GM18951 (cell line): ENCODE measurements around the gene RAI14.
"Not testable (repeated sequence)": the region's sequence is repeated elsewhere in the genome, so short reads cannot be mapped to it uniquely, and the experiment has no call there.

ENCODE experiments used
- POLR2A ChIP-seq: IDR thresholded peaks from 4 replicates; pipeline ENCODE4 v1.6.1; 2011; ENCODE audit warnings: mild to moderate bottlenecking; ENCODE audit not compliant: insufficient read length, insufficient read depth; ENCODE audit errors: extremely low read depth
- in situ Hi-C: fragments of 300-500 bp; cut with MboI; formaldehyde crosslinking; loops from one replicate; pipeline ENCODE4 v1.12.0; 2022; ENCODE audit warnings: low sequenced_read_pairs, mixed read lengths, inconsistent platforms; ENCODE audit not compliant: unreplicated experiment

The RAI14 gene

DNA sequence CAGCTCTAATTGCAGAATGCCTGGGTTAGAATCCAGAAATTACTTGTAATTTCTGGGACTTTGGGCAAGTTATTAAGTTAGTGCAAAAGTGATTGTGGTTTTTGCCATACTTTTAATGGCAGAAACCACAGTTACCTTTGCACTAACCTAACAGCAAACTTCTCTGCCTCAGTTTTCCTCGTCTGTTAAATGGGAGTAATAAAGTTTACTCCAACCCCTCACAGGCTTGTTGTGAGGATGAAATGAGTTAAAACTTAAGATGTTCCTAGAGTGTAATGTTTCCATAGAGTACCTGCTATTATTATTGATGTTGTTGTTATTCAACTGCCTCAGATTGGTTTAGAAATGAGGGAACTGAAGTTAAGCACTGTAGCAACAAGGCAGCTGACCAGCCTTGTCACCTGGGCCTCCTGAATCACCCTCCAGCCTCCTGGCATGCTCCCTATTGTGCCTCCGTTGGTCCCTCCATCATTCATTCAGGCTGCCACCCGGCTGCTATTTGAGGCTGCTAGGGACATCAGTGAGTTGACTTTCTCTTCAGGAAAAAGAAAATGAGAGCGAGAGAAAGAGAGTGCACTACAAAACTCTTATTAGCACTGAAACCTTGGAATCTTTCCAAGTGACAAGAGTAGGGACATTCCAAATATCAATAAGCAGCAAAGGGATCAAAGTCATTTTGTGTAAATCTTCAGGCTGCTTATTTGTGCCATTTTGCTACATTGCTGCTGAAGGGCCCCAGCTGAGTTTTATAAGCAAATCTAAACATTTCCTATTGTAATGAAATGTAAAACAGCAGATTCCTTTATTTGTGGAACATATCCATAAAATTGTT is 116.4 kb downstream of the RAI14 start:
- in situ Hi-C loops: no loop called here

DNA sequence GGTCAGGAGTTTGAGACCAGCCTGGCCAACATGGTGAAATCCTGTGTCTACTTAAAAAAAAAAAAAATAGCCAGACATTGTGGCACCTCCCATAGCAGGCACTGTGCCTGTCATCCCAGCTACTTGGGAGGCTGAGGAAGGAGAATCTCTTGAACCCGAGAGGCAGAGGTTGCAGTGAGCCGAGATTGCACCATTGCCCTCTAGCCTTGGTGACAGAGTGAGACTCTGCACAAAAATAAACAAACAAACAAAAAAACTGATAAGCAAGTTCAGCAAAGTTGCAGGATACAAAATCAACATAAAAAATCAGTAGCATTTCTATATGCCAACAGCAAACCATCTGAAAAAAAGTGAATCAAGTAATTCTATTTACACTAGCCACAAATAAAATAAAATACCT is 118.0 kb downstream of the RAI14 start:
- in situ Hi-C loops: no loop called here

More for the DNA sequence above, 116.4 kb downstream of the RAI14 start:
- TF ChIP-seq POLR2A: no peak

DNA sequence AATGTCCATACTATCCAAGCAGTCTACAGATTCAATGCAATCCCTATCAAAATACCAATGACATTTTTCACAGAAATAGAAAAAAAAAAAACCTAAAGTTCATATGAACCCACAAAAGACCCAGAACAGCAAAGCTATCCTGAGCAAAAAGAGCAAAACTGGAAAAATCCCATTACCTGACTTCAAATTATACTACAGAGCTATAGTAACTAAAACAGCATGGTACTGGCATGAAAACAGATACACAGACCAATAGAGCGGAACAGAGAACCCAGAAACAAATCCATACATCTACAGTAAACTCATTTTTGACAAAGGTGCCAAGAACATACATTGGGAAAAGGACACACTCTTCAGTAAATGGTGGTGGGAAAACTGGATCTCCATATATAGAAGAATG is 118.5 kb downstream of the RAI14 start:
- in situ Hi-C loops: not testable (repeated sequence)

More for the DNA sequence above, 118.0 kb downstream of the RAI14 start:
- TF ChIP-seq POLR2A: no peak

DNA sequence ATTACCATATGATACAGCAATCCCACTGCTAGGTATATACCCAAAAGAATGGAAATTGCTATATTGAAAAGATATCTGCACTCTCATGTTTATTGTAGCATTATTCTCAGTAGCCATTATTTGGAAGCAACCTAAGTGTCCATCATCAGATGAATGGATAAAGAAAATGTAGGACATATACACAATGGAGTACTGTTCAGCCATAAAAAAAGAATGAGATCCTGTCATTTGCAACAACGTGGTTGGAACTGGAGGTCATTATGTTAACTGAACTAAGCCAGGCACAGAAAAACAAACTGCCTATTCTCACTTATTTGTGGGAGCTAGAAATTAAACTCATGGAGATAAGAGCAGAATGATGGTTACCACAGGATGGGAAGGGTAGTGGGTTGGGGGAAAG is 119.8 kb downstream of the RAI14 start:
- in situ Hi-C loops: no loop called here
- no peak for TF ChIP-seq POLR2A

DNA sequence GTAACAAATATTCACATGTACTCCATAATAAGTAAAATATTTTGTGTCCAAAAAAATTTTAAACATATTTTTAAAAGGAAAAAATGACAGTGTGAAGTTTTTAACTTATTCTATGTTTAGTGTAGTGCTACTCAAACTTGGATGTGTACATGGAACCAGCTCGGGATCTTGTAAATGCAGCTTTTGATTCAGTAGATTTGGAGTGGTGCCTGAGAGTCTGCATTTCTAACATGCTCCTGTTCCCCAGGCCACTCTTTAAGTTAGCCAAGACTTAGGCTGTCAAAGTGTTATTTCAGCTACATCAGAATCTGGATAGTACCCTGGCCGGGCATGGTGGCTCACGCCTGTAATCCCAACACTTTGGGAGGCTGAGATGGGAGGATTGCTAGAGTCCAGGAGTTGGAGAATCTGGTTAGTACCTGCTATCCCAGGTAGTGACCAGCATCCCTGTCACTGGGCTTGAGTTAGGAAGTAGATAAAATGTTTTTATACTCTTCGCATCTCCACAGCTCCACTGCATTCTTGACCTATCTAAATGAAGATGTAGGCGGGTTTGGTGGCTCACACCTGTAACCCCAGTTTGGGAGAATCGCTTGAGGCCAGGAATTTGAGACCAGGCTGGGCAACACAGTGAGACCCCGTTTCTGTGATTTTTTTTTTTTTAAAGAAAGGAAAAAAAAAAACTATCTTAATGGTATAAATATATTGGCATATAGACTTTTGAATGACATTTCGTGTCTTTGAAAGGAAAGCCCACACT is 122.1 kb downstream of the RAI14 start:
- no peak for TF ChIP-seq POLR2A
- in situ Hi-C loops: no loop called here

DNA sequence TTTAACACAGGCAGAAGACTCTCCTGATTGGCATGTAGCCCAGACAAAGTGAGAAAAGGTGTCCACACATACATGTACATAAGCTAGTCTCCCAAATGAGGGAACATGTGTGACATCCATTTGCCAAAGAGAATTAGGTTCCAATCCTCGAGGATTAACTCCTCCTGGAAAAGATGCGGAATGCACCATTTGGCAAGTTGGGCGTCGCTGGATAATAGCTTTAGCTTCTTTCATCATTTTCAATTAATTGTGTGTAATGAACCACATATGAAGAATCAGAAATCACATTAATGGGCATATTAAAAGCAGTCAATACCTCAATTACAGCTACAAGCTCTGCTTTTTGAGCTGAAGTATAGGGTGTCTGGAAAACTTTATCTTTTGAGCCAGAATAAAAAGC is 127.8 kb downstream of the RAI14 start:
- in situ Hi-C loops: not testable (repeated sequence)

DNA sequence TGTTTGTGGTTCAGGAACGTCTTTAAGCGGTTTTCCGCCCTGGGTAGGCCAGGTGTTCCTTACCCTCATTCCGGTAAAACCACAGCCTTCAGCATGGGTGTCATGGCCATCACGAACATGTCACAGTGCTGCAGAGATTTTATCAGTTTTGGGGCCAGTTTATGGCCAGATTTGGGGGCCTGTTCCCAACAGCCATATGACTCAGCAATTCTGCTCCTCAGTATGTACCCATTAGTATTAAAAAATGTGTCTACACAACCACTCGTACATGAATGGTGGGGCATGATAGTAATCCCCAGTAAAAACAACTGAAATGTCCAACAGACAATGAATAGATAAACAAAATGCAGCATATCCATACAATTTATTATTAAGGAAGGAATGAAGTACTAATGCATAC is 130.9 kb downstream of the RAI14 start:
- in situ Hi-C loops: no loop called here
- no peak for TF ChIP-seq POLR2A

DNA sequence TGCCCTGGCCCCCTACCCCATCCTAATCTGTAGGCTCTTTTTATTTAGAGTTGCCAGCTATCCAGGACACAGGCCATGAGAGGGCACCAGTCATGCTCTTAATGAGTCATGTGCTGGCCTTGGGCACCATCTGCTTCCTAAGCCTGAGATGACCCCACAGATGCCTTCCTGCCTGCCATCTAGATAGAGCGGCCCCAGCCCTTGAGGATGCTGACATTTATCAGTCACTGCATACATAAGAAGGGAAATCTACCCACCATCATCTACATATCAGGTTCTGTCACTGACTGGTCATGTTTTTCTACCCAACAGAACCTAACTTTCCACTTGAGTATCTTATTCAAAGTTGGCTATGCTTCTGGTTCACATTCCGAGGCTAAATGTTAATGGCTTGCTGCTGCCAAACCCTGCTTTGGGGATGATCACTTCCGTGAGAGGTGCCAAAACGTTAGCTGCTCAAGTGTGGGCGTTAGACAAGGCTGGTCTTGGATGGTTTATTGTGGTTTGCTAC is 132.9 kb downstream of the RAI14 start:
- in situ Hi-C loops: no loop called here
- no peak for TF ChIP-seq POLR2A

DNA sequence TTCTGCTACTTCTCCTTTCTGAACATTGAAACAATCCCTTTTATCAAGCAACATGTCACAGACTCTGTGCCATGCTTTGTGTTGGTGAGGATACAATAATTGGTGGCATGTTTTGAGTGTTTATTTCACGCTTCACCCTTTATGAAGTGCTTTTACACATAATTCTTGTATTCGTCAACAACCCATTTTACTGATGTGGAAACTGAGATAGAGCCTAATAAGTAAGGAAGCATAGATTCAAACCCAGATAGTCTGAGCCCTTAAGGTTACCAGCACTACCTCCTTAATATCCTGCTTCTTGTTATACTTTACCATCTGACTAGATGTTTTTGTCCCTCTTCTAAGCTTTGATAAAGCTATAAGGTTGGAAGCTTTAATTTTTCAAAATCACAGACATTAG is 133.5 kb downstream of the RAI14 start:
- in situ Hi-C loops: no loop called here
- TF ChIP-seq POLR2A: no peak

DNA sequence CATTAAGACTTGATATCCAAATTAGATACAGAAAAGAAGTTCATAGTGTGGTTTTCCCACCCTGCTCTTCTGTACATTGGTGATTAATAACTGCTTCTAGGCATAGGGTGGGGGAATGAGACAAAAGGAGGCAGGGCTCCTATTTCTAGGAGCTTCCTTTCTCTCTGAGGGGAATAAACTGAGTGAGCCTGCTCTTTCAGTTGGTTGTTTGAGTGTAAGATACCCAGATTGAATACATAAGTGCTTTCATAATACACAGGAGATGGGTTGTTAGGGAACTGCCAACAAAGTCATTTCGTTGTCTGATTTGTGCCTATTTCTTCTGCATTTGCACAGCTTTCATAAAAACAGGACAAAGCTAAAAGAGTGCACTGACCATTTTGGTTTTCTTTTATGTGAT is 133.9 kb downstream of the RAI14 start:
- in situ Hi-C loops: no loop called here
- no peak for TF ChIP-seq POLR2A

DNA sequence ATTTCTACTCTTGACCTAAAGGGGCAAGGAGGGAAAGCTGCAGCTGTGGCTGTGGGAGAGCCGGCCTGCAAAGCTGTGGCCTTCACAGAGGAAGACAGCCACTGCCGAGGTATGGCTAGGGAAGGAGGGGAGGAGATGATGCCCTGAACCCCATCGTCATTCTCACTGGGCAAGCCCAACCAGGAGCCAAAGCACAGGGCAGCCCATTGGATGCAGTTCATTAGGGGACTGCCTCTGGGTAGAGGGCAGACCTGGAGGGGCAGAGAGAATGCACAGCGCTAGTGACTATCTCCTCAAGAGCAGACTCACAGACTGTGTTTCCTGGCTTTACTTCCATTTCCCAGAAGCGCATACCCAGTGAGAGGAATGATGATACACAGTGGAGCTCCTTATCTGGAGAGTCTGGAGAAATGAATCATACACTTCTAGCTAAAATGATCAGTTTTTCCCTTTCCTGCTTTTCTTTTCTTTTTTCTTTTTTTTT is 135.7 kb downstream of the RAI14 start:
- in situ Hi-C loops: no loop called here
- no peak for TF ChIP-seq POLR2A

DNA sequence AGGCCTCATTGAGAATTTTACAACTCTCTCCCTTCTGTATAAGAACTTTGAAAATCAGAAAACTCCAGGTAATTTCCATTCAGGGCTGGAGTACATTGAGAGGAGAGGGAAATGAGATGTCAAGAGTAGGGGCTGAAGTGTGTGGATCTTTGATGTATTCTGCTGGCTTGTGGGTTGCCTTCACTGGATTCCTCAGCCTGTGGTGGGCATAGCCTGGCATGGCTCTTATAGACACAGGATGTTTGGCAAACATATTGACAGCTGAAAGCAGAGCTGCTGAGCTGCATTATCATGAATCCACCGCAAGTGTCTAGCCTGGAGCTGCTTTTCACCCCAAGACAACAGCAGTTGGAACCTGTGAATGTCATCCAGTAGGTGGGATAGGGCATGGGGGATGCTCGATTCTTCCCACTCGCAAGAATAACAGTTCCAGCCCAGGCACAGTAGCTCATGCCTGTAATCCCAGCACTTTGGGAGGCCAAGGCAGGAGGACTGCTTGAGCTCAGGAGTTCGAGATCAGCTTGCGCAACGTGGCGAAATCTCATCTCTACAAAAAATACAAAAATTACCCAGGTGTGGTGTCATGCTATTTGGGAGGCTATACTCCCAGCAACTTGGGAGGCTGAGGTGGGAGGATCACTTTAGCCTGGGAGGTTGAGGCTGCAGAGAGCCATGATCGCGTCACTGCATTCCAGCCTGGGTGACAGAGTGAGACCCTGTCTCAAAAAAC is 146.9 kb downstream of the RAI14 start:
- in situ Hi-C loops: no loop called here
- TF ChIP-seq POLR2A: no peak

DNA sequence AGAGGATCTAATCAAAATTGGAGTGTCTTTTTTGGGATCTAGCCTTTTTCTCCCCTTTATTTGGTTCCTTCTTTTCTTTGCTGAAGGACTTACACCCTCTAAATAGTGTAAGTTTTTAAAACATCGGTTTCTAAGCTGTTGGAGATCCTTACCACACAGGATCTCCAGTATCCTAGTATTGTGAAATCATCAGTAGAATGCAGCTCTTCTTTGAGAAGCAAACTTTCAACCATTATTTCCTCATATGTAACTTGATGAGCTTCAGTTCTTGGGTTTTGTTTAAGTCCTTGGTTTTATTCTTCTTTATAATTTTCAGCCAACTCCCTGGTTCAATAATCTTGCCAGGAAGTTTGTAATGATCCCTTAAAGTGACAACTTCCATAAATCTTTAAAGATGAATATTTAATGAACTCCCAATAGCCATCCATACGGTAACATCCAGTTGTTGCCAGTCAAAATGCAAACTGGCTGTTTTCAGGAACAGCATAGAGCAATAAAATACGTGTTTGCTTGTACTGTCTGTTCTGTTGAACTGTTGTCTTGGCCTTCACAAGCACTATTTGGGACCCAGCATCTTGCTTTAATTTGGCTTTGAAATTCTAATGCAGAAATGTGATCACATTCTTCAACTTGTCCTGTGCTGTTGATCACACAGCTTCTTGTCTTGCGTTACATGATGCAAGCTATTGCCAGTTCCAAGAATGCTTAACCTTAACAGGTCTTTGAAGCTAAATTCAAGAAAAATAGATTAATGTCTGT is 148.0 kb downstream of the RAI14 start:
- TF ChIP-seq POLR2A: no peak
- in situ Hi-C loops: no loop called here

DNA sequence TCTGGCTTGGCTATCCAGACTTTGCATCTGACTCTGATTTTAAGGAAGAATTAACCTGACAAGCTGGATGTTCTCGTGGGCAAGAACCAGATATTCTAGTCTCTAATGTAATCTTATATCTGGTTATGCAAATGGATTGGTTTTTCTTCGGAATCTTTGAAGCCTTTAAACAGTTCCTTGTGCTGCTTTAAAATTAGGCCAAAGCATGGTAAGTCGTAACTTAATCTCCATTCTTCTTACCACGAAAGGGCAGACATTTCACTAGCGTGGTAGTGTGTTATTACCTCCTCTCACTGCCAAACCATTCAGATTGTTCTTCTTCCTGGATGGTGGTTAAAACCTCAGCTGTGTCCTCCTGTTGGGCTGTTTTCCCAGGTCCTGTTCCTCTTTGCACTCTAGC is 148.8 kb downstream of the RAI14 start:
- in situ Hi-C loops: no loop called here

More for the DNA sequence above, 148.8 kb downstream of the RAI14 start:
- no peak for TF ChIP-seq POLR2A
